ENCODE measurements around the gene MAEL. TPM values are rescaled to one million over a fixed set of nuclear protein-coding genes. Genes with fewer than 3 reads are reported as not detected.

MAEL gene
- total and polyA plus RNA-seq, 2 of the 8 experiments (the other 6 are each of a cell fraction or from before 2014, with no cell fraction given) = 0.03 TPM; not detected in 1

- Histone ChIP-seq H3K9ac (replicated peaks in 1 of 4; ENCODE audit: extremely low read depth in 1 of 4, low read depth in 3 of 4, low read length in 3 of 4) (no peak overlapping the region), H4K5ac (ENCODE audit: insufficient read length, low read depth, low read length) (no peak overlapping the region), H3K56ac (replicated peaks; ENCODE audit: insufficient read length, low read depth, low read length) (no peak overlapping the region), H3K4ac (replicated peaks; ENCODE audit: insufficient read length, low read depth, low read length) (no peak overlapping the region), H3K27ac (ENCODE audit: low read depth, low read length) (no peak overlapping the region), H3K4me1 (replicated peaks in 1 of 4; ENCODE audit: control insufficient read depth in 3 of 4, insufficient read depth in 4 of 4, low read length in 3 of 4) (no peaks in the 10 kb centered on the region), H3K79me1 (ENCODE audit: low read depth, low read length) (no peaks in the 10 kb centered on the region), H2BK12ac (ENCODE audit: low read depth, low read length) (no peak overlapping the region), H3K79me2 (ENCODE audit: control insufficient read depth in 1 of 2, insufficient read depth in 2 of 2, low read length in 2 of 2) (no peaks in the 10 kb centered on the region), H2AFZ (ENCODE audit: low read length) (peak overlapping the region; percentile 2; the same call in 1 of the 2 replicates), H2BK15ac (ENCODE audit: low read length) (no peak overlapping the region), H2BK120ac (replicated peaks; ENCODE audit: low read depth, low read length) (no peak overlapping the region), H3K36me3 (ENCODE audit: control insufficient read depth in 2 of 4, insufficient read depth in 4 of 4, low read length in 3 of 4) (no peaks in the 10 kb centered on the region), H3K4me3 (ENCODE audit: extremely low read depth in 1 of 4, insufficient read depth in 2 of 4, low read depth in 3 of 4, low read length in 4 of 4) (no peak overlapping the region), H3K4me2 (ENCODE audit: insufficient read depth in 1 of 2, low read depth in 2 of 2, low read length in 2 of 2) (no peak overlapping the region), H3K14ac (ENCODE audit: insufficient read length) (no peak overlapping the region), H3K18ac (ENCODE audit: extremely low read depth, low read length) (no peak overlapping the region), H3K27me3 (replicated peaks in 1 of 4; ENCODE audit: control insufficient read depth in 3 of 4, extremely low read depth in 1 of 4, insufficient read depth in 3 of 4, low read length in 3 of 4) (no peaks in the 10 kb centered on the region), H2BK5ac (ENCODE audit: low read depth, low read length) (no peak overlapping the region), H4K8ac (ENCODE audit: extremely low read depth, insufficient read depth, low read length) (no peak overlapping the region), H4K91ac (replicated peaks; ENCODE audit: insufficient read length, low read length) (no peak overlapping the region), H2BK20ac (ENCODE audit: low read length) (no peak overlapping the region), H2AK5ac (ENCODE audit: low read depth, low read length) (no peak overlapping the region), H3K23me2 (ENCODE audit: low read depth, low read length) (no peaks in the 10 kb centered on the region; the same call in 1 of the 2 replicates), H3K23ac (ENCODE audit: insufficient read length) (no peak overlapping the region), H3K9me3 (ENCODE audit: insufficient read depth in 2 of 2, low read depth in 1 of 2, low read length in 1 of 2) (no peaks in the 10 kb centered on the region), H4K20me1 (replicated peaks in 1 of 2; ENCODE audit: control insufficient read depth in 1 of 2, insufficient read depth in 2 of 2, low read length in 2 of 2) (no peaks in the 10 kb centered on the region)
- WGBS, 2 experiments (ENCODE audit: extremely low coverage in 1 of 2, insufficient coverage in 1 of 2, insufficient read length in 1 of 2, insufficient replicate concordance in 2 of 2, low coverage in 1 of 2, low lambda C conversion rate in 2 of 2, missing lambda C conversion rate in 1 of 2) = 86% methylated on average over 8 of the region's 8 CpGs; no CpG with 5 or more reads in 1 of the 2 experiments
- CTCF ChIA-PET (ENCODE audit: partially characterized antibody) = interaction anchor here (3.2 kb wide), 1 partner anchor 39 kb away, joined by 12 read pairs; no protein-coding TSS in a partner anchor
- DNase-seq (ENCODE audit: low read depth in 1 of 2, low spot score in 2 of 2) (no peak), FAIRE-seq (no peak)
- POLR2A ChIA-PET (ENCODE audit: partially characterized antibody) = no interaction called here
- TF ChIP-seq SP1 (IDR thresholded peaks at IDR 0.05; ENCODE audit: low read depth, low read length) (no peak), TCF12 (IDR thresholded peaks at IDR 0.05; ENCODE audit: low read depth, low read length) (no peak)
Observed at GRCh38 chr1:167013108-167013929, 24.2 kb downstream of the MAEL start.

Measured in H1 (cell line).